Epithelial cell of alveolus of lung (primary cell): ENCODE results near the gene POPDC2. TPM values are rescaled to one million over a fixed set of nuclear protein-coding genes. Genes with fewer than 3 reads are reported as not detected.

Source experiments
- total RNA-seq: library from RNA; depleted of rRNA; stranded (reverse); fragments of >200 nt; gene quantifications from 2 replicates; pipeline ENCODE4 v1.2.1, GENCODE V29; 2015

The POPDC2 gene, protein sequence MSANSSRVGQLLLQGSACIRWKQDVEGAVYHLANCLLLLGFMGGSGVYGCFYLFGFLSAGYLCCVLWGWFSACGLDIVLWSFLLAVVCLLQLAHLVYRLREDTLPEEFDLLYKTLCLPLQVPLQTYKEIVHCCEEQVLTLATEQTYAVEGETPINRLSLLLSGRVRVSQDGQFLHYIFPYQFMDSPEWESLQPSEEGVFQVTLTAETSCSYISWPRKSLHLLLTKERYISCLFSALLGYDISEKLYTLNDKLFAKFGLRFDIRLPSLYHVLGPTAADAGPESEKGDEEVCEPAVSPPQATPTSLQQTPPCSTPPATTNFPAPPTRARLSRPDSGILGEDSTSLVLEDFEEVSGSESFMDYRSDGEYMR
- total RNA-seq = 0.13 TPM in 1 of 2 replicates, not detected in the other

DNA sequence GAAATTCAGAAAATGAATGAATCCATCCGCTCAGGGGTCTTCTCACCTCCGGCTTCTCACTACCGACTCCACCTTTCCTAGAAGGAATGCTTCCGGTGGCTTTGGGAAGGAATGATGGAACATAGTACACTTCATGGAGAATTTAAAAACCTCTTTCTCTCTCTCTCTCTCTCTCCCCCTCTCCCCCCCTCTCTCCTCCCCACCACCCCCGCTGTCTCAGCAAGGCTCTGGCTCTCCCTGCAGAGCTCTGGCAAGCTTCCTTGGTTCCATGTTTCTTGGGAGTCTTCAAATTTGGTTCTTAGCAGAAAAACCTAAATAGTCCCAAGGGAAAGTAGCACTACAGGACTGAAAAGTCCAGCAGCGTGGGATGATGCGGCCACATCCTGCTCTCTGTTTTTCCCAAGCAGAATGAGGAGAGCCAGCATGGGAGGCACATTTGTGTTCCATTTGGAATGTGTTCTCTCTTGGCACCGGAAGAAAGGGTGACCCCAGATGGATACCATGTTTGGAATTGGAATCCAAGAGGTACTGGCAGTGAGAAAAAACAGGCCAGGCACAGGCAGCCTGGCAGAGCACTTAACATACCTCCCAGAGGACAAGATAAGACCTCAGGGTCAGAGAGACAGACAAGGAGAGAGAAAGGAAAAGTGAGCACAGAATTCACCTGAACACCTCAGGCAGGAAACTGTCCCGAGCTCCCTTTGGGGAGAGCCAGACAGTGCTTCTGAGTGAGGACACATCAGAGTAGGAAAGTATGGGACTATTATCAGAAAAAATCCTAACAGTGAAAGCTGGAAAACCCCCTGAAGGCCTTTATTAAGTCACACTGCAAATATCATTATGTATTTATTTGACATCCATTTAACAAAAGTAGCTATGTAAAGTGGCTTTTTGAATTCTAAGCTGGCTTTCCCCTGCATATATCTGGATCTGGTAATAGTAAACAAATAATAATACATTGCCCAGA is at the start of gene POPDC2:
Gene POPDC2, minus strand, starts transcription at position 116 of the 967 bp plus-strand sequence. CDS start 166 bp downstream, outside the sequence.

DNA sequence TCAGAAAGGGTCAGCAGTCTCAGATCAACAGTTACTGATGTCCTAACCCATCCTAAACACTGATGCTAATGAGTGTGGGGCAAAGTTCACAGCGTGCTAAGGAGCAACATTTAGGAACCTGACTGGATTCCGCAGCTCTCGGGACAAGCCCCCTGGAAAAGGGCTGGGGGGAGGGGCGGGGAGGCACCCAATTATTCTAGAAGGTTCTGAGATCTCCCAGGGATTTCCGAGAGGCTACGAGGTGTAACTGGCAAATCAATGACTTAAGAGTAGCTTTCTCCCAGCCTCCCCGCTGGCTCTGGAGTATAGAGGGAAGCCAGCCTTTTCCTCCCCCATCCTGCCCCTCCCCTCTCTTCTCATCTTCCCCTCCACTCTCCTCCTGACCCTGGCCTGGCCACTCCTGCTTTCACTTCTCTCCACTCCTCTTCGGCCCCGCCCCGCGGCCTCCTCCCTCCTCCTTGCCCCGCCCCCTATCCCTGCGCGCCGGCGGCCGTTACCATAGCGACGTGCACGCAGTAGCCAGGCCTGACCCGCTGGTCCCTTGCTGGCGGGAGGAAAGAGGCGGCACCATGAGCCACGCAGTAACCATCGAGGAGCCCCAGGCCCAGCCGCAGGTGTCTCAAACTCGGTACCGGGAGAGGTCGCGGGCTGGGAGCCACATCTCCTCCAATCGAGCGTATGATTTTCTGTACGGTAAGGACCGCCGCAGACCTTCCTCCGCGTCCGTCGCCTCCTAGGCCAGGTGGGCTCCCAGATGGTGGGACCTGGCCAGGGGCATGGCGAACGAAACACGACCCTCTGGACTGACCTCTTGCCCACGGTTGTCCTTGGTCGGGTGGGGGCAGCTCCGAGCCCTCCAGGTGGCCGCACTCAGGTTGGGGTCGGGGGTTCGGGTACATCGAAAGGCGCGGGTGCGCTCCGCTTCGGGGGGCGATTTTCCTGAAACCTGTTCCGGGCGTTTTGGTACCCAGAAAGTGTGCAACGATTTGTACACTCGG is 42.4 kb upstream of the POPDC2 start, which contains the start of gene CFAP91:
Gene CFAP91, plus strand, starts transcription at position 493 of the 998 bp plus-strand sequence. Its CDS starts 77 bp downstream, at position 570.

DNA sequence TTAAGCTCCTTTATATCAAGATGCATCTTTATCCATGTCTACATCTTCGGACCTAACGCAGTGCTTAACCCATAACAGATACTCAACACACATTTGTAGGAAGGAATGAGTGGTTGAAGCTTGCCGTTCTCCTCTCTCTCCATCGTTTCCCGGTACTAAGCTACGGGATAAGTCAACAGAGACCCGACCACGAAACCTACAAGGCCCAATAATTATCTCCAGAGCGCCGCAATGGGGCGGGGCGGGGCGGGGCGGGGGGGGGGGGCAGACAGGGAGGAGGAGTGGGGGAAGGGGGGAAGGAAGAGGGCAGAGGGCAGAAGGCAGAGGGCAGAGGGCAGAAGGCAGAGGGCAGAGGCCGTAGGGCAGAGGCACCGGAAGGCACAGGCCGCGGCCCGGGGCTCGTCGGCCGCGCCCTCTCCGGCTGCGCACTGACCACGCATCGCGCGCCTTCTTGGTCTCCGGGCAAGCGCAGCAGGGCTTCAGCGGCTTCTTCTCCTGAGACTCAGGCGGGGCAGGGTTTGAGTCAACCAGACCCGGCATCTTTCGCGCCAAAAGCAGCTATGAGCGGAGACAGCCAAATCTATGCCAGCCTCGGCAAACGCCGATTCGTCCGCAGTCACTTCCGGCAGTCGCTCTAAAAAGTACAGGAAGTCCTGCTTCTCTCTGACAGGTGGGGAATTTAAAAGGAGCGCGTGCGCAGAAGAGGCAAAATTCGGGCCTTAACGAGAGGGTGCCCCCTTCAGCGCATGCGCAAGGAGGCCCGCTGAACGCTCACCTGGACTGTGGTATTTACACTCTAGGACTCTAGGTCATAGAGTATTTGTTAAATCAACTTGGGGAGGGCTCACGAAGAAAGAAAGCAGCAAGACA is 16.6 kb upstream of the POPDC2 start, which contains the start of gene COX17:
Gene COX17, minus strand, starts transcription at position 636 of the 870 bp plus-strand sequence. Its CDS starts 96 bp downstream, at position 540.

DNA sequence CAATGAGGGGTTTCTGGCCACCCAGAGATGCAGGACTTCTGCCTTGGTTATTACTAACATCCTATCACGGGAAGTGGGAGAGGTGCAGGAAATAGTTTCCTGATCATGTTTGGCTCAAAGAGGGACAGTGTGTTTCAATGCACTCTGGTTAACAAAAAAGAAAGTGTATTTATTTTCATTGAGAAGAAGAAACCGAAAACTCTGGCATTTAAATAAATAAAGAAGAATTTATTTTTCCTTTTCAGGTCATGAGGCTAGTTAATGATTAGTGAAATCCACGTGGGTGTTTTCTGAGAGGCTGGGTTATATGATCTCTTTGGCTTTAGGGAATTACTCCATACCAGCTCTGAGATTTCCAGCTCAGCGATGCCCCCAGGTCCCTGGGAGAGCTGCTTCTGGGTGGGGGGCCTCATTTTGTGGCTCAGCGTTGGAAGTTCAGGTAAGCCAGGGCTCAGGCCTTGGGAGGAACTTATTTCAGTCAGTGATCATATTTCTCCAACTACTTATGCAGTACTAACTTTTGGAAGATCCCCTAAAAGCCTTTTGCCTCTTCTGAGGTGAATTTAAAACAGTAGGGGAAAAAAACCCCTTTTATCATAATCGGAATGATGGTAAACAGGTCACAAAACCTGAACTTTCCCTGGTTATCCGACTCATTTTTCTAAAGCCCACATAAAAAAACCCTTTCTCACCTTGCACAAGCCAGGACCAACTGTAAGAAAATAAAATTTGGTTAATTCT is 62.7 kb downstream of the POPDC2 start, which contains the start of gene PLA1A:
Gene PLA1A, plus strand, starts transcription at position 338 of the 741 bp plus-strand sequence. Its CDS starts 29 bp downstream, at position 367.

Other genes with a start within 250 kb of the POPDC2 start
- gene TMEM39A, start 197.0 kb downstream of the POPDC2 start, total RNA-seq = 31.0 and 64.1 TPM in 2 replicates
- 11.9 and 13.4 TPM in 2 replicates for gene POGLUT1, start 191.6 kb downstream of the POPDC2 start, total RNA-seq
- 47.4 and 51.6 TPM in 2 replicates for gene TIMMDC1, start 162.0 kb downstream of the POPDC2 start, total RNA-seq
- not detected in 2 replicates for gene CD80, start 101.0 kb downstream of the POPDC2 start, total RNA-seq
- 0.40 and 2.3 TPM in 2 replicates for gene ADPRH, start 81.1 kb downstream of the POPDC2 start, total RNA-seq
- not detected in 2 replicates for gene PLA1A, start 62.7 kb downstream of the POPDC2 start, total RNA-seq
- gene COX17, start 16.8 kb upstream of the POPDC2 start, total RNA-seq = 7.3 and 23.7 TPM in 2 replicates
- gene CFAP91, start 42.4 kb upstream of the POPDC2 start, total RNA-seq = 0.32 and 1.4 TPM in 2 replicates
- not detected in 2 replicates for gene NR1I2, start 121.5 kb upstream of the POPDC2 start, total RNA-seq